Femur (tissue), 1 donor: Measurements from ENCODE around the gene CNTNAP3.
"Not testable (repeated sequence)": the region's sequence is repeated elsewhere in the genome, so short reads cannot be mapped to it uniquely, and the experiment has no call there.

Experiments
- DNase-seq: peaks from one replicate; pipeline ENCODE4 v3.0.0-alpha.2; 2017

The CNTNAP3 gene

DNA sequence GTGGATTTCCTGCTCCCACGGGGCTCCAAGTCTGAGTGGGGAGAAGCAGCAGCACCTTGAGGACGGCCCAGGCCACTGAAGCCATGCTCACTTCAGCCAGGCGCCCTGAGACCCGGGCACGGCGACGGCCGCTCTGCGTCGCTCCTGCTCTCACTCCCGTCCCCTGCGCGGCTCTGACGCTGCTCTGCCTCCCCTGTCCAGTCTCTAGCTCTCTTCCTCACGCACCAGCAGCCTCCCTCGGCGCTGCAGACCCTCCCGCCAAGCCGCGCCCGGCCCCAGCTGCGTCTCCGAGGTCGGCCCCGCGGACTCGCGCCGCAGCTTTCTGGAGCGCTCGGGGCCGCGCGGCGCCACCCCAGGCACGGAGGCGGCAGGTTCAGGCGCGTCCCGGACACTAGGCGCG, at the start of gene CNTNAP3:
Gene CNTNAP3, minus strand, starts transcription at position 188 of the 400 bp plus-strand sequence. Its CDS starts 103 bp downstream, at position 85.
- DNase-seq = not testable (repeated sequence)

GRCh38 chr9:39279995-39280394, 8.0 kb downstream of the CNTNAP3 start:
- not testable (repeated sequence) for DNase-seq

DNA sequence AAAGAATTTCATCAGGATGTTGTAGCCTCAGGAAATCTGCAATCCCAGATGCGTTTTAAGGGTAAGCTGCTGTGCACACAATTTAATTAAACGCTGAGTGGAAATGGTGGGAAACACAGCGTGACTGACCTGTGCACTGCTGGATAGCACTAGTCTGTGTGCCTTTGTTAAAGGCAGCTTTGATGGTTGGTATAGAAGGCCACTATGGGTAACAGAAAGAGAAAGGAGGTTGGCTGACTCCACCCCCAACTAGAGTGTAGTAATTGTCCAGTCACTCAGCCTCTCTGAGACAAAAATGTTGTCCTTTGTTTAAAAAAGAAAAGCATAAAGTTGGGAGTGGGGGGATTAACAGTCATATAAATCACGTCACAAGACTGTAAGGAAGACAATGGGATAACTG, 45.5 kb downstream of the CNTNAP3 start:
- DNase-seq = not testable (repeated sequence)

DNA sequence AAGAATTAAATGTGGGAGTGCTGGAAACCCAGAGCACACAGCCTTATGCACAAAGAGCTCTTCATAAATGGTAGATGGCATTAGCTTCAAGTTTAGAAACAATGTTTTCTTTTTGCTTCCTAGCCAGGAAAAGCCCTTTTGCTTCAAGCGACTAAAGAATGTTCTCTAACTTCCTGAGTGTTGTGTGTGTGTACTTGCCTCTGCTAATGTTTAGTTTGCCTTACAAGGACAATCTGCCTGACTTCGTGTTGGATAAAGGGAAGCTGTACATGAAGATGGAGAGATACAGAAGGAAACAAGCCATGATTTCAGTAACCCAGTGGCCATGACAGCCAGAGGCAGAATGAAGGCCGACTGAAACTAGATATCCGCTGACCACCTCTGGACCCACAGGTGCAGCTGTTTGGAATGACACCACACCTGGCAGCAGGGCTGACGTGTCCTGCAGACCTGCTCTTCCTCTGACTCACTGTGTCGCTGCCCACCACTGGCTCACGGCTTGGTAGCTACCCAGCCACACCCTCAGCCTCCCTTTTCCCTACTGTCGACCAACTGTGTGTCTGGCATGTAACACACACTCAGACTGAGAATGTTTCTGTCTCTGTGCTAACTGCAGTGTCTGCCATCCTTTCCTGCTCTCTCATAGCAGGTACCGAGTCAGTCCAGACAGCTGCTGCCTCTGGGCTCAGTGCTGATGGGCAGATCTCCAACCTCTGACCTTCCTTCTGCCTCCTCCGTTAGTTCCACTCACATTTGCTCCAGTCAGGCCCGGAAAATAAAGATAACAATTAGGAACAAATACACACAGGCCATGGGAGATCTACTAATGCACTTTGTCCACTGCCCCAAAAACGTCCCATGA, 55.6 kb downstream of the CNTNAP3 start:
- not testable (repeated sequence) for DNase-seq

DNA sequence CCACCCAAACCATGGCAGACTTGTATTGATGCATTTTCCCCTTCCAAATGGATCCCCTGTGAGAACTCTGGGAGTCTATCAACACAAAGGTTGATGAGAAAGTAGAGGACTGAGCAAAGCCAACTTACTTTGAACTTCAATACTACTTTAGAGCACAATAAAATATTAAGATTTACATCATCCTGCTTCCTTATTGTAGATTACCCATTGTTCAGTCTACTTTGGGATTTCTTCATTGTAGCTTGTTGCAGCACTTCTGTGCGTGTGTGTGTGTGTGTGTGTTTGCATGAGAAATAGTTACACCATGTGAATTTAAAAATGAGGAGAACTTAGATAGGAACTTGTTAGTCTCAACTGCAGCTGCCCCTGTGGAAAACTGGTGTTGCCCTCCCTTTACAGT, 72.0 kb downstream of the CNTNAP3 start:
- DNase-seq = not testable (repeated sequence)

GRCh38 chr9:39209773-39210172, 78.2 kb downstream of the CNTNAP3 start:
- not testable (repeated sequence) for DNase-seq

GRCh38 chr9:39206643-39207042, 81.3 kb downstream of the CNTNAP3 start:
- DNase-seq = not testable (repeated sequence)

DNA sequence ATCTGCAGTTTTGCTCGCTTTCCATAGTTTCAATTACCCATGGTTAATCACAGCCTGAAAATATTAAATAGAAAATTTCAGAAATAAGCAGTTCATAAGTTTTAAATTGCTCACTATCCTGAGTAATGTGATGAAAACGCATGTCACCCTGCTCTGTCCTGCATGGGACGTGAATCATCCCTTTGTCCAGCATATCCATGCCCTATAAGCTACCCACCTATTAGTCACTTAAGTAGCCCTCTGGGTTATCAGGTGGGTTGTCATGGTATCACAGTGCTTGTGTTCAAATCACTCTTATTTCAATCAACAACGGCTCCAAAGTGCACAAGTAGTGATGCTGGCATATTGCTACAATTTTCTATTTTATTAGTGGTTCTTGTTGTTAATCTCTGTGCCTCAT, 82.1 kb downstream of the CNTNAP3 start:
- not testable (repeated sequence) for DNase-seq

DNA sequence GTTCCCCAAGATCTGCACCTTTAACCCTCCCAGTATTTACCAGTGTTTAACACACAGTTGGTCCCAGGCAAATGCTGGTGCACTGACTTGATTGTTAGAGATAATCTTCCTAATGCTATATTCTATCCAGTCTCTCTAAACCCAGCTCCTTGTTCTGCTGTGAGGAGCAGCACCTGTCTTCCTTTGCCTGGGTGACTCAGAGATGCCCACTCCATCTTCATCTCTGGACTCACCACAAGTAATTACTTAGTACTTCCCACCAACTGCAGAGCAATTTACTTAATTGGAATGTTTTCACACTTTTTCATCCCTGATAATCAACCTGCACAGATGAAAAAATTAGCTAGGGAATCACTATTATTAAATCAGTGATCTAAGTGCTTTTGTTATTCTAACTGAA, 87.6 kb downstream of the CNTNAP3 start:
- not testable (repeated sequence) for DNase-seq

DNA sequence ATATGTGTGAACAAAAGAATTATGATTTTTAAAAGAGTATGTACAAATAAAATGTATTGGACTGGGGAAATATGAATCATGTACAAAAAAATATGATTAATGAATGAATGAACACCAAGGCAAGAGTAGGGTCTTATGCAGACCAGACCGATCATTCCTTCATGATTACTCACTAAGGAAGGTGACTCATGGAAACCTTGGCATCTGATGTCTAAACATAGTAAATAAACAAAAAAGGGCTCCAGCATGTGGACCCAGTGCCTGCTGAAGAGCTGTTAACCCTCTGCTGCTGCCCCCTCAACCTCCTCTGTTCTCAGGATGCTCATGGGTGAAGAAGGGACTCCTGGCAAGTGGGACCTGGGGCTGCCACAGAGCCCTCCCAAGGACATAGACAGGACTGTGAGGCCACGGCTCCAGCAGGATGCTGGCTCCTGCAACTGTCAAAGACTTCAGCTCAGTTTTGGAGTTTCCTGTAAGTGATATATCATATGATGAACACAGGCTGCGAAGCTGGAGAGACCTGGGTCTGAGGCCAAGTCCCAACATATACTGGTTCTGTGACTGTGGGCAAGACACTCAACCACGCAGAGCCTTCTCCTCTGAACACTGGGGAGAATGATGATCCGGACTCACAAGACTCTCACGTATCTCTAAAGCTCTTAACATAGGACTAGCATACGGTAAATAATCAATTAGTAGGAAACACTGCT, 89.8 kb downstream of the CNTNAP3 start:
- not testable (repeated sequence) for DNase-seq

DNA sequence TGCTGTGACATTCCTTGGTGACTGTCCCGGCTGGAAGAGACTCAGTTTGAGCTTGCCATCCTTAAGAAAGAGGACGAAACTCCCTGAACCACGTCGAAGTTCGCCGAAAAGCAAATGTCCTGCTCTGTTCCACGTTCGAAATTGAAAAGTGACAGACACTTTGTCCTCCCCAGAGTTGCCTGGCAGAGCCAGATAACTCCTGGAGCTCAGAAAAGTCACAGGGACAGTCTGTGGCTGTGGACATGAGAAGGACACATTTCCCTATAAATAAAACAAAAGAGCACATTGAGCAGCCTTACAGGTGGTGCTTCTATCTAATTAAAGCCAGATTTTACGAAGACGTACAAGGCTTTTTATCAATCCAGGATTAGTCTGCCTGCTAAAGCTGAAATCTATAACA, 116.6 kb downstream of the CNTNAP3 start:
- DNase-seq = not testable (repeated sequence)

DNA sequence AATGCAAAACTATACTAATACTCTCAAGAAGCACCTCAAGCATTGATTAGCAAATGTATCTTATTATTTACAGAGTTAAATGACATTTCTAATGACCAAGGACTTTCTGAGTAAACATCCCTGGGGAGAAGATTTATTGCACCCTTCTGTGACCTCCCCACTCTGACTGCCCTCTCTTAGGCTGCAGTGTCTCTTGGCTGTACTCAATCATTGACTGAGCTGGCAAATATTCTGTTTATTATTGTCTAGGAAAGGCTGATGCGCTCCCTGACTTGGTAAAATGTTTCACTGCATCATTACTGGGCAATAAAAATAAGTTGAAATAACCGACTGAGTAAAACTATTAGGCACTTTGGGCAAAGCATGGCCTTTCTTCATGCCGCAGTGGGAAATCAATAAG, 130.3 kb downstream of the CNTNAP3 start:
- not testable (repeated sequence) for DNase-seq

DNA sequence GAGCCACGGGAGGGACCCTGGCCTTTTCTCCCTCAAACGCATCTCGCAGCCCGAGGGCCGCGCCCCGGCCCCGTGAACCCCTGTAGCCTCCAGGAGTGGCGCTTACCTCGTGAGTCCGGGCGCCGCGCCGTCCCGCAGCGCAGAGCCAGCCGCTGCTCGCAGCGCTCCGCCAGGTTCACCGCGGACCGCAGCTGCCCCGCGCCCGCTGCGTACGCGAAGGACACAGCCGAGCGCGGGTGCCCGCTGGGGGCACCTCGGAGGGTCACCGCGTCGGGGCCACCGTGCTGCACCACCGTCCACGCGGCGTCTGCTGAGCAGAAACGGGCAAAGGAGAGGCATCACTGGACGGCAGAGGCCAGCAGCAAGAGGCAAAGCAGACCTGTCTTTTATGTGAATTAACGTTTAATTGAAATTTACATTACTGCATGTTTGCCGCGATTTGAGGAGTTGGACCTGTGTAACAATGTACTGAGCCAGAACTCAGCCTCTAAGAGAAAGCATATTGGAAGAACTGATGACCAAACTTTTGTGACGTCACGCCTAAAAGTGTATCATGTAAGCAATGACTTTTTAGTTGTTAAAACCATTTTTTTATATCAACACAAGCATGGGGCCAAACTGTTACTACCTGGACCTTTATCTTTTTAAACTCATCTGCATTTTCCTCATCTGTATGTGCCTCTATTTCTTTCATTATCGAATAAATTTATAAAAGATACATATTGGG, 155.0 kb downstream of the CNTNAP3 start:
- not testable (repeated sequence) for DNase-seq

GRCh38 chr9:39121401-39121800, 166.6 kb downstream of the CNTNAP3 start:
- not testable (repeated sequence) for DNase-seq

DNA sequence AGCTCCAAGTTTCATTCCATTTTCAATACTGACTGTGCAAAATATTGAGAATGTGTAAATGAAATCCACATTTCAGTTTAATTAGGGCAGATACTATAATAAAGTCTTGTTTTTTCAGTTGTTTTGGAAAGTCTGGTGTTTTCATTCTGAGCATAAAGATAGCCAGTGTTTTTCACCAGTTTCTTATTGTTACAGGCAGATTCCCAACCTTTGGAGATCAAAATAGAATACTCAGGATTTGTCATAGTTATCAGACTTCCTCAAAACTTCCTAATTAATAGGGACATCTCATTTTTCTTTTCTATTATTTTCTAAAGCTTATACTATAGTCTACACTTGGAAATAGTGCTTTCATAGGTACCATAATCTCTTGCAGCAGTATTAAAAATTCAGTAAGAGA, 176.2 kb downstream of the CNTNAP3 start:
- not testable (repeated sequence) for DNase-seq

GRCh38 chr9:39108145-39108544, 179.8 kb downstream of the CNTNAP3 start:
- DNase-seq = no peak

DNA sequence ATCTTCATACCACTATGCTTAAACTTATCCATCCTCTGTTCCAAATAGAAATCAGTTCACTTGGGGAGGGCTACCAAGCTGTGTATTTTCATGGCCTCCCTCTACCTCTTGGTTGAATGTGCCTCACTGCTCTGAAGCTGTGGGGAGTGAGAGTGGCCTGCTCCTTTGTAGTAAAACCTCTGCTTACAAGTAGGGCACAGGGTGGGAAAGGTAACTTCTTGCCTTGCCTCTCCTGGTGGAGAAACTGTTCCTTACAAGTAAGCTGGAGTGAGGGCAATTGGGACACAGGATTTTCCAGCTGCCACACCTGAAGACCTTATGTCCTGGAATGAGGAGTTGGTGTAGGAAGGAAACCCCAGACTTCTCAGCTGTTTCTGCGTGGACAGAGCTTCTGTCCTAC, 190.8 kb downstream of the CNTNAP3 start:
- not testable (repeated sequence) for DNase-seq

GRCh38 chr9:39085311-39085710, 202.7 kb downstream of the CNTNAP3 start:
- DNase-seq = not testable (repeated sequence)

- DNase-seq = not testable (repeated sequence)
These were observed 205.4 kb downstream of the CNTNAP3 start for GRCh38 chr9:39082574-39082973.

- DNase-seq = not testable (repeated sequence)
These were observed 207.9 kb downstream of the CNTNAP3 start for GRCh38 chr9:39080081-39080480.

DNA sequence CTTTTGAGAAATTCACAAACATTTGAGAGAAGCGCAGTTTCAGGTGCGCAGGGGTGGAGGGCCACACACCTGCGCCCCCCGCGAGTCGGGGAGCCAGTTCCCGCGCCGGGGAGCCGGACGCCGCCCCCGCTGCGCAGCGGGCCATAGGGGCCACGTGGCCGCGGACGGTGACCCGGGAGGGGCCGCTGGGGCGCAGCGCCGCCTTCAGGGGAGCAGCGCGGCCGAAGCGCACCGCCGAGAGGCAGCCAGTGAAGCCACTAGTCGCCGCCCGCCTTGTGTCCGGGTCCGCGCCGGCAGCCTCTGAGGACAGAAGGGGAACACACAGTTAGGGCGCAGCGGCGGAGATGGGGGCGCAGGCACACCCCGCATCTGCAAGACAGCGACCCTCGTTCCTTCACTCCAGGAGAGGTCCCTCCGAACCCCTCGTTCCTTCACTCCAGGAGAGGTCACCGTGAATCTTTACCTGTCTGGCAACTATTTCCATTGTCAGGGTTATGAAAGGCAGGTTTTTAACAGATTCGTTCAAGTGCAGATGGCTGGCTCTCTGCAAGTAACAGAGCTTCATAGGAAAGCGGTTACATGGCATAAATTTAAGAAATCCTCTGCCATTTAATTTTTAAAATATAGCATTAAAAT, 209.2 kb downstream of the CNTNAP3 start:
- not testable (repeated sequence) for DNase-seq

DNA sequence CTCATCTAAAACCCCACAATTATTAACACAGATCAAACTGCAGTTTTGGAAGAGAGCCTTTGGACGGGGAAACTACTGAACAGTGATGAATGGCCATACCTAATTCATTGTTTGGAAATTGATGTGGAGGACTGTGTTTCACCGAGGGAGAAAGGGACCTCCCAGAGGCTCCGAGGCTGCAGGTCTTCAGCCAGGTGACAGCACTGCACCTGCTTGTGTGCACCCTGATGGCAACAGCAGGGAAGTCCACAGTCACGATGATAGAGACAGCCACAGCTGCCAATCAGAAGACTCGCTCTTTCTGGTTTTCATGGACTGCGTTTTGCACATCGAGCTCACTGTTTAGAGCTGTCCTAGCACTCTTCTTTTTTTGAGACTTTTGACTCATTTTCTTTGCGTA, 214.4 kb downstream of the CNTNAP3 start:
- not testable (repeated sequence) for DNase-seq

DNA sequence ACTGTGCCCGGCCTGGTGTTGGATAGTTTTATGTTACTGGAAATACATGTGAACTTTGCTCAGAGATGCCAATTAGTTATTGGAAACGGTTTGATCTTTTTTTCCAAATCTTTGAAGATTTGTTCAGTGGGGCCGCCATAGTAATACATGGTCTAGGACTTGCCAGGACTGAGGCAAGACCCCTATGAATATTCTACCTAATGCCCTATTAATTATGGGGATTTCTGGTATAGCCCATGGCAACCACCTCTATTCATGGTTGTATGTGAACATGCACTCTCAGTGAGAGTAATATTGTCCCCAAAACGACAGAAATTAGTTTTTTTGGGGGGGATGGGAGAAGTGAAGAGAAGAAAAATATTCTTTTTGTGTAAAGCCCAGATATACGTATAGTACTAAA, 220.3 kb downstream of the CNTNAP3 start:
- DNase-seq = not testable (repeated sequence)
